Keratinocyte (primary cell): ENCODE results near the gene BMAL2.

Source experiments
- CTCF ChIP-seq, 3 experiments: IDR thresholded peaks in 1 of 3; conservative IDR thresholded peaks in 1 of 3; optimal IDR thresholded peaks in 1 of 3; 2 replicates in 2 of 3; 3 replicates in 1 of 3; pipeline versions ENCODE3 to v1.5.1; 2011; ENCODE audit warnings: low read length in 3 of 3, mild to moderate bottlenecking in 3 of 3, moderate library complexity in 2 of 3, control low read depth in 1 of 3, inconsistent platforms in 1 of 3; ENCODE audit not compliant: insufficient read depth in 2 of 3; ENCODE audit errors: extremely low read depth in 1 of 3
- EZH2 ChIP-seq: IDR thresholded peaks from one replicate; pipeline ENCODE4 v1.6.1; 2012; ENCODE audit warnings: inconsistent platforms, mild to moderate bottlenecking, low read length, moderate library complexity

GRCh38 chr12:27359578-27360340 is 27.1 kb downstream of the BMAL2 start:
- TF ChIP-seq CTCF (optimal IDR thresholded peaks at IDR 0.05 in 1 of 3, IDR thresholded peaks at IDR 0.05 in 1 of 3, conservative IDR thresholded peaks at IDR 0.05 in 1 of 3; ENCODE audit: extremely low read depth in 1 of 3, insufficient read depth in 2 of 3, low read length in 3 of 3) (no peak), EZH2 (no peak)
